ENCODE data around the gene SNN.

Gene SNN

DNA sequence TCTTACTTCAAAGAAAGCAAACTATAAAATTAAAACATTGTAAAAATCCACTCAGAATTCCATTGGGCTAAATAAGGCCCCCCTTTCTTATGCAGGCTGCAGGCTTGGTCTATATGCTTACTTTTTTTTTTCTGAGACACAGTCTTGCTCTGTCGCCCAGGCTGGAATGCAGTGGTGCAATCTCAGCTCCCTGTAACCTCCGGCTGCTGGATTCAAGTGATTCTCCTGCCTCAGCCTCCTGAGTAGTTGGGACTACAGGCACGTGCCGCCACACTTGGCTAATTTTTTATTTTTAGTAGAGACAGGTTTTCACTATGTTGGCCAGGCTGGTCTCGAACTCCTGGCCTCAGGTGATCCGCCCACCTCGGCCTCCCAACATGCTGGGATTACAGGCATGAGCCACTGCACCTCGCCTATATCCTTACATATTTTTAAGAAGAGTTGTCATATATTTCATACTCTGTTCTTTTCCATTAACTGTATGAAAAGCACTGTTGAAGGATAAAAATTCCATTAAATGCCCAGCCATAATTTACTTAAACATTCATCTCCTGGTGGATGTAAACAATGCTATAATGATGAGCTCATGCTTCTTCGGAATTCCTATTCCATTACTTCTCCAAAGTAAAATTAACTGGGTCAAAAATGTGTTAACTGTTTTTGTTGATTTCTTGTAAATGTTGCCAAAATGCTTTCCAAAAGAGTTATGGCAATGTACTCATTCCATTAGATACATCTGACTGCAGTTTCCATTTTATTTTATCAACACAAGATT lies 17.8 kb downstream of the SNN start:
- Histone ChIP-seq H3K4me3 (ENCODE audit: low read length in 2 of 2) (no peak overlapping the region), H2BK120ac (ENCODE audit: low read depth, low read length) (no peak overlapping the region), H4K91ac (ENCODE audit: low read depth, low read length, poor library complexity) (no peak overlapping the region), H3K9me3 (replicated peaks in 1 of 2; ENCODE audit: control insufficient read depth in 2 of 2, insufficient read depth in 1 of 2, low read depth in 1 of 2, low read length in 2 of 2) (no peaks in the 10 kb centered on the region), H4K8ac (ENCODE audit: low read depth, low read length) (no peak overlapping the region), H2BK5ac (ENCODE audit: low read length) (no peak overlapping the region), H3K23ac (ENCODE audit: low read depth, low read length, poor library complexity) (no peak overlapping the region), H3K18ac (ENCODE audit: low read length) (no peak overlapping the region), H3K27ac (replicated peaks; ENCODE audit: low read length) (no peak overlapping the region), H2AFZ (ENCODE audit: low read length) (no peak overlapping the region), H3K9ac (ENCODE audit: low read depth, low read length, poor library complexity) (no peak overlapping the region), H3K36me3 (replicated peaks in 1 of 2; ENCODE audit: control insufficient read depth in 2 of 2, insufficient read depth in 2 of 2, low read length in 2 of 2) (peaks cover 13 to 80% of the 10 kb centered on the region in 2 donors), H3K27me3 (ENCODE audit: control insufficient read depth in 3 of 3, insufficient read depth in 3 of 3, low read depth in 1 of 3, low read length in 3 of 3) (no peaks in the 10 kb centered on the region), H3K4me1 (ENCODE audit: control insufficient read depth in 2 of 2, insufficient read depth in 1 of 2, low read depth in 1 of 2, low read length in 2 of 2) (peaks cover 4 to 5% of the 10 kb centered on the region in 2 donors), H2BK15ac (ENCODE audit: low read length) (no peak overlapping the region), H3K4ac (ENCODE audit: low read length) (no peak overlapping the region), H2AK5ac (ENCODE audit: low read depth, low read length) (no peak overlapping the region), H2BK12ac (ENCODE audit: low read length) (no peak overlapping the region), H3K14ac (ENCODE audit: low read length) (no peak overlapping the region), H3K4me2 (ENCODE audit: insufficient read depth, low read length, poor library complexity, severe bottlenecking) (no peak overlapping the region), H3K79me1 (ENCODE audit: low read depth, low read length) (no peaks in the 10 kb centered on the region)
- no peak for DNase-seq (ENCODE audit: low spot score)
- WGBS, 2 donors (ENCODE audit: extremely low coverage in 2 of 2, insufficient read length in 2 of 2, insufficient replicate concordance in 1 of 2) = no CpG with 5 or more reads among the region's 9 CpGs

DNA sequence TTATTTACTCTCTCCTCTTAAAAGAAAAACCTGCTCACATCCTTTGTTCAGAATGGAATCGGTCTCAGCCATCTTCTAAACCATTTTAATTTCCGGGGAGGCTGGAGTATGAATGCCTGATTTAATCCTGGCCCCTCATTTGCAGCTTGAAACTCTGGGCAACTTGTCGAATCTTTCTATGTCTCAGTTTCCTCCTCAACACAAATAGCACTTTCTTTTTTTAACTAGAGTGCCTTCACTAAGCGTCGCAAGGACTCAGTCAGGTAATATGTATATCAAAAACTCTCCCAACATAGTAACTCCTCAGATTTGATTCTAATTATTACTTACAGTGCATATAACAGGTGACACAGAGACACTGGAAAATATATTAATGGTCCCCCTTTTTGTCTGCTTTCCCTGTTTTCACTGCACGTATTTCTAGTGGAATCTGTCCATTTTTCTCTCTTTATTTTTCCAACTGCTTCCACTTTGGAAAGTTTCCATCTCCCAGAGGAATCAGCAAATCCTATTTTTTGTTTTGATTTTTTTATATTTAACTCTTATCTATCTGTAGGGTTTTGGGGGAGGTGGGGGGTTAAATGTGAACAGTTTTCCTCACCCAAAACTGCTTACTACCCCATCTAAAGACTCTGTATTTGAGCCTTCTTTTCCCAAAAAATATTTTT lies 18.6 kb downstream of the SNN start:
- H2AK5ac ChIP-seq (ENCODE audit: low read depth, low read length) = no peak overlapping the region
- H3K4ac ChIP-seq (ENCODE audit: low read length) = no peak overlapping the region
- no peak overlapping the region for H3K14ac ChIP-seq (ENCODE audit: low read length)
- H4K91ac ChIP-seq (ENCODE audit: low read depth, low read length, poor library complexity) = no peak overlapping the region
- no peak overlapping the region for H3K9ac ChIP-seq (ENCODE audit: low read depth, low read length, poor library complexity)
- no peak overlapping the region for H3K4me3 ChIP-seq (ENCODE audit: low read length in 2 of 2)
- H2AFZ ChIP-seq (ENCODE audit: low read length) = no peak overlapping the region
- no peak overlapping the region for H2BK120ac ChIP-seq (ENCODE audit: low read depth, low read length)
- no peak for DNase-seq (ENCODE audit: low spot score)
- H3K36me3 ChIP-seq (replicated peaks in 1 of 2; ENCODE audit: control insufficient read depth in 2 of 2, insufficient read depth in 2 of 2, low read length in 2 of 2) = peaks cover 21 to 80% of the 10 kb centered on the region in 2 donors
- no peak overlapping the region for H2BK5ac ChIP-seq (ENCODE audit: low read length)
- H3K18ac ChIP-seq (ENCODE audit: low read length) = no peak overlapping the region
- H3K27ac ChIP-seq (replicated peaks; ENCODE audit: low read length) = no peak overlapping the region
- no CpG with 5 or more reads among the region's 6 CpGs for WGBS, 2 donors (ENCODE audit: extremely low coverage in 2 of 2, insufficient read length in 2 of 2, insufficient replicate concordance in 1 of 2)
- H3K79me1 ChIP-seq (ENCODE audit: low read depth, low read length) = peaks cover 1% of the 10 kb centered on the region
- no peak overlapping the region for H2BK15ac ChIP-seq (ENCODE audit: low read length)
- H3K4me1 ChIP-seq (ENCODE audit: control insufficient read depth in 2 of 2, insufficient read depth in 1 of 2, low read depth in 1 of 2, low read length in 2 of 2) = peaks cover 5 to 6% of the 10 kb centered on the region in 2 donors
- no peaks in the 10 kb centered on the region for H3K27me3 ChIP-seq (ENCODE audit: control insufficient read depth in 3 of 3, insufficient read depth in 3 of 3, low read depth in 1 of 3, low read length in 3 of 3)
- H4K8ac ChIP-seq (ENCODE audit: low read depth, low read length) = no peak overlapping the region
- H2BK12ac ChIP-seq (ENCODE audit: low read length) = no peak overlapping the region
- no peaks in the 10 kb centered on the region for H3K9me3 ChIP-seq (replicated peaks in 1 of 2; ENCODE audit: control insufficient read depth in 2 of 2, insufficient read depth in 1 of 2, low read depth in 1 of 2, low read length in 2 of 2)
- H3K4me2 ChIP-seq (ENCODE audit: insufficient read depth, low read length, poor library complexity, severe bottlenecking) = no peak overlapping the region
- no peak overlapping the region for H3K23ac ChIP-seq (ENCODE audit: low read depth, low read length, poor library complexity)

DNA sequence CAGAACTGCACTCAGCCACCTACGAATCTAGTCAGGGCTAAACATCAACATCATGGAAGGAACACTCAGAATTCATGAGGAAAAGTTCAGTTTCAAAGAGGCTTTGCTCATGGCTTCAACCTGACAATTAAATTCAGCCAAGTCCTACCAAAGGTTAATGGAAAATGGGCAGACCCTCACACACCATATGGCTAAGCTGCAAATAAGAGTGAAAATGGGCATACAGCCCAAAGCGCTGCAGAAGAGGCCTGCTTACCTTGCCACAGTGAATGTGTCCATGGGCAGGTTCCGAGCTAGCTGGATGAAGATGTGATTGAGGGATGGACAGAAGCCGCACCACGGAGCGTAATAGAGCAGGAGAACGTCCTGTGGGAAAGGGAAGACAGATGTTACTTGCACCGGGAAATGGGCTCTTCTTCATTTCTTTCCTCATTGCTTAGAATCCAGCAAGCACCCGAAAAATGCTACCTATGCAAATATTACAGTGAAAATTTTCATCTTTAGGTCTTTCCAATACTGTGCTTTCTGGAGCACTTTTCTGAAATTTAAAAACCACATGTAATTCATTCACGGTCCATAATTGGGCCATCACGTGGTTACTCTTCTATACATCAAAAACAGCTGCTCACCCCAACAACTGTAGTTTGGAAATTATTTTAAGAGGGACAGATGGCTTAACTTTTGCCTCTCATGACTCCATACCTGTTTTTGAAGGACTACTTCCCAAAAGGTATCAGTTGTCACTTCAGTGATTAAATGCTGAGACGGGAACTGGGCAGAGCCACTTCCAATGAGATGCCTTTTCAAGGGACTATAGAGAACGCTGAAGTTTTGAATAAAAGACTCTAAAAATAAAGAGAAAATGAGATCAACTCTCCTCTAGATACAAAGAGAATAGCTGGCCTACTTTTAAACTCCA lies 19.6 kb downstream of the SNN start:
- no peak for DNase-seq (ENCODE audit: low spot score)
- peaks cover 5 to 6% of the 10 kb centered on the region in 2 donors for H3K4me1 ChIP-seq (ENCODE audit: control insufficient read depth in 2 of 2, insufficient read depth in 1 of 2, low read depth in 1 of 2, low read length in 2 of 2)
- H3K36me3 ChIP-seq (replicated peaks in 1 of 2; ENCODE audit: control insufficient read depth in 2 of 2, insufficient read depth in 2 of 2, low read length in 2 of 2) = peaks cover 21 to 82% of the 10 kb centered on the region in 2 donors
- no peak overlapping the region for H3K9ac ChIP-seq (ENCODE audit: low read depth, low read length, poor library complexity)
- H4K8ac ChIP-seq (ENCODE audit: low read depth, low read length) = no peak overlapping the region
- H3K27me3 ChIP-seq (ENCODE audit: control insufficient read depth in 3 of 3, insufficient read depth in 3 of 3, low read depth in 1 of 3, low read length in 3 of 3) = no peaks in the 10 kb centered on the region
- H3K27ac ChIP-seq (replicated peaks; ENCODE audit: low read length) = no peak overlapping the region
- no peak overlapping the region for H2AK5ac ChIP-seq (ENCODE audit: low read depth, low read length)
- no peak overlapping the region for H2BK5ac ChIP-seq (ENCODE audit: low read length)
- no peak overlapping the region for H3K23ac ChIP-seq (ENCODE audit: low read depth, low read length, poor library complexity)
- H4K91ac ChIP-seq (ENCODE audit: low read depth, low read length, poor library complexity) = no peak overlapping the region
- no peak overlapping the region for H2BK15ac ChIP-seq (ENCODE audit: low read length)
- peaks cover 1% of the 10 kb centered on the region for H3K79me1 ChIP-seq (ENCODE audit: low read depth, low read length)
- no peak overlapping the region for H3K4ac ChIP-seq (ENCODE audit: low read length)
- H3K9me3 ChIP-seq (replicated peaks in 1 of 2; ENCODE audit: control insufficient read depth in 2 of 2, insufficient read depth in 1 of 2, low read depth in 1 of 2, low read length in 2 of 2) = no peaks in the 10 kb centered on the region
- no peak overlapping the region for H3K4me3 ChIP-seq (ENCODE audit: low read length in 2 of 2)
- WGBS, 2 donors (ENCODE audit: extremely low coverage in 2 of 2, insufficient read length in 2 of 2, insufficient replicate concordance in 1 of 2) = no CpG with 5 or more reads among the region's 13 CpGs
- H2BK12ac ChIP-seq (ENCODE audit: low read length) = no peak overlapping the region
- no peak overlapping the region for H3K18ac ChIP-seq (ENCODE audit: low read length)
- no peak overlapping the region for H2BK120ac ChIP-seq (ENCODE audit: low read depth, low read length)
- H3K4me2 ChIP-seq (ENCODE audit: insufficient read depth, low read length, poor library complexity, severe bottlenecking) = no peak overlapping the region
- H2AFZ ChIP-seq (ENCODE audit: low read length) = no peak overlapping the region
- H3K14ac ChIP-seq (ENCODE audit: low read length) = no peak overlapping the region

DNA sequence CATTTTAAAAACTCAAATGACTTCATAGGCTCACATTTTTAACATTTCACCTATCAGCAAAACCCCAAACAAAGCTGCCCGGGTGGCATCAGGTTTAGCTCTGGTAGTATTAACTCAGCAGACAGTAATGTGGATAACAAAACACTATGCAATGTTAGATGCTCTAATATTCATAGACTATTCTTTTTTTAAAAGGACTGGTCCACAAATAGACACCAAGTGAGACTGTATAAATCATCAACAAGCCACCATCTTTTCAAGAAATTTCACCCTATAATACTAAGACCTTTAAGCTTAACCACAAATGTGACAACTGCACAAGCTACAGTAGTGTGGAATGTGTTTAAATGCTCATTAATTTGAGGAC lies 20.2 kb downstream of the SNN start:
- Histone ChIP-seq H2BK120ac (ENCODE audit: low read depth, low read length) (no peak overlapping the region), H2AFZ (ENCODE audit: low read length) (no peak overlapping the region), H2AK5ac (ENCODE audit: low read depth, low read length) (no peak overlapping the region), H3K27ac (replicated peaks; ENCODE audit: low read length) (no peak overlapping the region), H3K4me1 (ENCODE audit: control insufficient read depth in 2 of 2, insufficient read depth in 1 of 2, low read depth in 1 of 2, low read length in 2 of 2) (peaks cover 5 to 6% of the 10 kb centered on the region in 2 donors), H3K4me3 (ENCODE audit: low read length in 2 of 2) (no peak overlapping the region), H3K27me3 (ENCODE audit: control insufficient read depth in 3 of 3, insufficient read depth in 3 of 3, low read depth in 1 of 3, low read length in 3 of 3) (no peaks in the 10 kb centered on the region), H3K4me2 (ENCODE audit: insufficient read depth, low read length, poor library complexity, severe bottlenecking) (no peak overlapping the region), H4K91ac (ENCODE audit: low read depth, low read length, poor library complexity) (no peak overlapping the region), H4K8ac (ENCODE audit: low read depth, low read length) (no peak overlapping the region), H3K23ac (ENCODE audit: low read depth, low read length, poor library complexity) (no peak overlapping the region), H3K79me1 (ENCODE audit: low read depth, low read length) (peaks cover 1% of the 10 kb centered on the region), H3K4ac (ENCODE audit: low read length) (no peak overlapping the region), H3K9me3 (replicated peaks in 1 of 2; ENCODE audit: control insufficient read depth in 2 of 2, insufficient read depth in 1 of 2, low read depth in 1 of 2, low read length in 2 of 2) (no peaks in the 10 kb centered on the region), H3K18ac (ENCODE audit: low read length) (no peak overlapping the region), H2BK15ac (ENCODE audit: low read length) (no peak overlapping the region), H2BK5ac (ENCODE audit: low read length) (no peak overlapping the region), H2BK12ac (ENCODE audit: low read length) (no peak overlapping the region), H3K36me3 (replicated peaks in 1 of 2; ENCODE audit: control insufficient read depth in 2 of 2, insufficient read depth in 2 of 2, low read length in 2 of 2) (peaks cover 18 to 78% of the 10 kb centered on the region in 2 donors), H3K9ac (ENCODE audit: low read depth, low read length, poor library complexity) (no peak overlapping the region), H3K14ac (ENCODE audit: low read length) (no peak overlapping the region)
- WGBS, 2 donors (ENCODE audit: extremely low coverage in 2 of 2, insufficient read length in 2 of 2, insufficient replicate concordance in 1 of 2) = no CpG with 5 or more reads among the region's 1 CpG
- no peak for DNase-seq (ENCODE audit: low spot score)
